HG03558 (cell line): Measurements from ENCODE around the gene MKNK2.

Experiments
- ATAC-seq: cut with Tn5 transposase; IDR thresholded peaks from one replicate; pipeline ENCODE4 v1.9.1; 2021; ENCODE audit warnings: moderate number of reproducible peaks; ENCODE audit not compliant: unreplicated experiment; ENCODE audit errors: extremely low read depth

MKNK2 gene

GRCh38 chr19:2046046-2046907 lies 4.8 kb downstream of the MKNK2 start:
- ATAC-seq: no peak

DNA sequence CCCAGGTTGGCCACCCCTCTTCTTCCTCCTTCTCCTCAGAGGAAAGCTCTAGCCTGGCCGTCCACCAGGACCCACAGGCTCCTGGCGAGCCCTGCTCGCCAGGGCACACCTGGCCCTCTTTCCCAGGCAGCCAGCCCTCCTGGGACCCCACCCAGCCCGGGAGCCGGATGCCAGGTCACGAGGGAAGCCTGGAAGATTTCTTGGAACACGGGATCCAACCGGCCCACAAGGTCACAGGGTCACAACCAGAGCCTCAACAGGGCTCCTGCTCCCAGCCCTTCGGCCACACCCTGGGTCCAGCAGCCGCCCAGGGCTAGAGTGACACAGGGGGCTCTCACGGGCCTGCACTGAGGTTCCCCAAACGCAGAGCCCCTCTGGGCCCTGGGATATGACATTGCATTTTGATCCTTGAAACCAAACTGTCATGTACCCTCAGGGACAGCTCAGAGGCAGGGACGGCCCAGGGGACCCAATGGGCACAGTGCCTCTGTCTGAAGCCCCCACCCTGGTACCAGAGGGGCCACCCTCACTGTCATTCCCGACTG lies 5.5 kb downstream of the MKNK2 start:
- ATAC-seq: no peak

- ATAC-seq: no peak
Measured at GRCh38 chr19:2044709-2045500, 6.1 kb downstream of the MKNK2 start.

DNA sequence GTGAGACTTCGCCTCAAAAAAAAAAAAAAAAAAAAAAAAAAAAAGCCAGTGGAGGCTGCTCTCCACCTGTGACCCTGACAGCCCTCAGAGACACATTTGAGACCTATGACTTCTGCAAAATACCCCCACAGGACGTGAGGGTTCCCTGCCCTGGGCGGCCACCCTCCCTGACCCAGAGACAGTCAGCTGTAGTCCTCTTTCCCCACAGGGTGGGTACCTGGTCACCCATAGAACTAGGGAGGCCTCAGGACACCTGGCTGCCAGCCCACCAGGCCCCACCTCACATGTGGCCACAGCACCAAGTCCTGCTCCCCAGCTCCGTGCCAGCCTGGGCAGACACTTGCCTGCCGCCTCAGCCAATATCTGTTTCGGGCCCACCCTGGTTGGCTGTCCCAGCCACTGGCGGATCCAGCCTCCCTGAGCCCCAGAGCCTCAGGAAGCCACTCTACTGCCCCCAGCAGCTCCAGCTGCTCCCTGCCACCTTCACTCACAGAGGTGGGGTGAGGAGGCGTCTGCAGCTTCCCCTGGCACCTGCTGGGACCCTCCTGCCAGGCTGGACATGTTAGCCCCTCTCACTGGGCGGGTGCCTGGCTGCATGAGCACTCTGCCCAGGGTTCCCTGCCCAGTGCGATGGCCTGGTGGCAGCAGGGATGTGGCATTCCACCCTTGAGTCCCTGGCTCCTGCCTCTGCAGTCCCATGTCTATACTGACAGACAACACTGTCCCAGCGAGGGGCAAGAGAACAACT lies 6.9 kb downstream of the MKNK2 start:
- no peak for ATAC-seq

DNA sequence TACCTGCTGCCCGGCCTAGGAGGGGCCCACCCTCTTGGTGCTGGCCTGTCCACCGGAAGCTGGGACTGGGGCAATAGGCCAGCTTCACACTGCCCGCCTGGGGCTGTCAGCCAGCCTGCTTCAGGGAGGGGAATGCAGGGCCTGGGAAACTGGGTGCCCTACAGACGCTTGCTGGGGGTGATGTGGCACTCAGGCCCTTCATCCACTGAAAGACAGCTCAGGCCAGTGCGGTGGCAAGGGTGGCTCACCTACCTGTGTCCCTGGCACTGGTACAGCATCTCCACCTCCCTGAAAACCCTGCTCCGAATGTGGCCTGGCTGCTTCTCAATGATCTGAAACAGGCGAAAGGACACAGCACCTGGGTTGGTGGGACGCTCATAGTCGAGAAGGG lies 7.8 kb downstream of the MKNK2 start:
- no peak for ATAC-seq

- ATAC-seq: no peak
Measured at GRCh38 chr19:2042485-2043250, 8.4 kb downstream of the MKNK2 start.

GRCh38 chr19:2041683-2042484 lies 9.2 kb downstream of the MKNK2 start:
- peak; percentile 30 for ATAC-seq

- ATAC-seq: no peak
Measured at GRCh38 chr19:2041433-2041682, 9.7 kb downstream of the MKNK2 start.

- no peak for ATAC-seq
Measured at GRCh38 chr19:2040647-2041432, 10.2 kb downstream of the MKNK2 start.

DNA sequence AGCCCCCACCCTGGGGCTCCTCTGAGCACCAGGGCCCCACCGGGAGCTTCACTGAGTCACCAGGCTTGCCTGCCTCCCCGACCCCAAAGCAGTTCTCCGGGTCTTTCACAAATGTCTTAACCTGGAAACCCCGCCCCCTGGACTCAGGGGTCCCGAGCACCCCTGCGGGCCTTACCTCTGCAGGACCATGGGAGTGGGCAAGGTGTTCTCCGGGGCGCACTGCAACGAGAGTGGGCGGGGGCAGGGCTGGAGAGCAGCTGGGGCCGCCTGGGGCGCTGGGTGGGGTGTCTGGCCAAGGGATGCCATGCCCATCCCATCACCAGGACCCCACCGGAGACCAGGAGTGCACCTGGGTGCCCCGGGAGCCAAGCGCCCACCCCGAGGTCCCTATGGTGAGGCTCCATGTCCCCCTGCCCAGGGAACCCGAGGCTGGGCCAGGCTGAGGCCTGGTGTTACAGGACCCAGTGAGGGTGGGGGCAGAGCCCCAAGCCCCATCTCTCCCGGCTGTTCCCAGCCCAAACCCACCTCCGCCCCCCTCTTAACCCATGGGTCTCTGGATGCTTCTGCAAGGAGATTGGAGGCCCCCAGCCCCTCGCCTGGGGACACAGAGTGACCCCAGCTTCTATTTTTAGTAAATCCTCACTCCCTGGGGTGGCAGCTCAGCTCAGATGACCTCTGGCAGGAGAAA lies 10.9 kb downstream of the MKNK2 start:
- ATAC-seq: no peak

DNA sequence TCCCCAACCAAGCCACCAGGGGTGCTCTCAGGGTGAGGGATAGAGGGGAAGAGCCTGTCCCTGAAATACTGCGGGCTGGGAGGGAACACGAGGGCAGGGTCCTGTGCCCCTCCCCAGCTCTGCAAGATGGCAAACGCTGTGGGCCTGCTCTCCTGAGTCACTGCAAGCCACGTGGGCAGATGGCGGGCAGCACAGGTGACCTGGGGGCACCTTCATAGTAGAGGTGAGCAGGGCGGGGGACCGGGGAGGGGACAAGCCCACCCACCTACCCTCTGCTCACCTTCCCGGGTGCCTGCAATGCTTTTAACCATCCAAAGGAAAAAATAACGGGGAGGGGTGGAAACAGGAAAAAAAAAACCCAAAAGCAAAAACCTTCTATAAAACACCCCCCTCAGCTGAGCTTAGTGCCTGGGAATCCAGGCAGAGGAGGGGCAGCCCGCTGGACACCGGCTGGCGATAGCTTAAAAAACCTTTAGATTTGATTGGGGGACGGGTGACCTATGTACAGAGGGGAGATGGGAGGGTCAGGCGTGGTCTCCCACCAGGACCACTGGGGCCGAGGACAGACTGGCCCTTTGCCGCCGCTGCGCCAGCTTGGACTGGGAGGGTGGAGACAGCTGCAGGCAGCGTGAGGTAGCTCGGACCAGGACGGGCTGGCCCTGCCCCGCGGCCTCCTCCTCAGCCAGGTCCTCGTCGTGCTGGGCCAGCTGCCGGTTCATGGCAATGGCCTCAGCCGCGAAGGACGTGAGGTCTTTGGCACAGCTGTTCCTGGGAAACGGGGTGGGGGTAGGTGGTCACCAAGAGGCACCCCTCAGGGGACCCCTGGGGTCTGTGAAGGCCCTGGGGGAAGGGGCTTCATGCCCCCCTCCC lies 11.7 kb downstream of the MKNK2 start:
- no peak for ATAC-seq

GRCh38 chr19:2038284-2039088 lies 12.6 kb downstream of the MKNK2 start:
- no peak for ATAC-seq

GRCh38 chr19:2037651-2038255 lies 13.3 kb downstream of the MKNK2 start:
- ATAC-seq: no peak

DNA sequence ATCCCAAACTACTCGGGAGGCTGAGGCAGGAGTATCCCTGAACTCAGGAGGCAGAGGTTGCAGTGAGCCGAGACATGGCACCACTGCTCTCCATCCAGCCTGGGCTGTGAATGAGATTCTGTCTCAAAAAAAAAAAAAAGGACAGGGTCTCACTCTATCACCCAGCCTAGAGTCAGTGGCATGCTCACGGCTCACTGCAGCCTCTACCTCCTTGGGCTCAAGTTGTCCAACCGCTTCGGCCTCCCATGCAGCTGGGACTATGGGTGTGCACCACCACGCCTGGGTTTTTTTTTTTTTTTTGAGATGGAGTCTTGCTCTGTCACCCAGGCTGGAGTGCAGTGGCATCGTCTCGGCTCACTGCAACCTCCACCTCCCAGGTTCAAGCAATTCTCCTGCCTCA lies 14.6 kb downstream of the MKNK2 start:
- ATAC-seq: no peak

DNA sequence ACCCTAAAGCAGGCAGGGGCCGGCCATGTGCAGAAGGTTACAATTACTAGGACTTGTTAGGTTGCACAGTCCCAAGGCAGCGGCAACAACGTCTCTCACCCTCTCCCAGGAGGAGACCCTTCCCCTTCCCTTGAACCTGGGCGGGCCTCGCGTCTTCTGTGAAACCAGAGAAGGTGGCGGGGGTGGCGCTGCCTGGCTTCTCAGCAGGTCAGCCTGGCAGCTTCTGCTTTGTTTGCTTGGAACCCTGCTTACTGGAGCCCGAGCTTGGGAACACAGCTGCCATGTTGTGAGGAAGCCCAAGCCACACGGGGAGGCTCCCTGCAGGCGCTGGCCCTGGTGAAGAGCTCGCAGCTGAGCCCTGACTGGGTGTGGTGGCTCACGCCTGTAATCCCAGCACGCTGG lies 15.5 kb downstream of the MKNK2 start:
- no peak for ATAC-seq
